Activated CD4-positive, CD25-positive, alpha-beta regulatory T cell treated with anti-CD3 and anti-CD28 coated beads, Interleukin-2, amount 50 U/mL, for 72 hours (primary cell): ENCODE measurements around the gene NFYC.
"Not testable (repeated sequence)": the region's sequence is repeated elsewhere in the genome, so short reads cannot be mapped to it uniquely, and the experiment has no call there.

Experiments
- DNase-seq: peaks from one replicate; pipeline ENCODE4 v3.0.0; 2021

Gene NFYC

GRCh38 chr1:40665335-40666171 lies 26.0 kb upstream of the NFYC start, which contains the start of gene RIMS3:
Gene RIMS3 (minus strand): TSS chr1:40665682. CDS start chr1:40641925, 23,757 bp downstream.
- peak; percentile 88 for DNase-seq

- peak; percentile 92 for DNase-seq
Measured at GRCh38 chr1:40668769-40669525, 22.6 kb upstream of the NFYC start.

GRCh38 chr1:40673452-40673851 lies 18.1 kb upstream of the NFYC start:
- DNase-seq = no peak

DNA sequence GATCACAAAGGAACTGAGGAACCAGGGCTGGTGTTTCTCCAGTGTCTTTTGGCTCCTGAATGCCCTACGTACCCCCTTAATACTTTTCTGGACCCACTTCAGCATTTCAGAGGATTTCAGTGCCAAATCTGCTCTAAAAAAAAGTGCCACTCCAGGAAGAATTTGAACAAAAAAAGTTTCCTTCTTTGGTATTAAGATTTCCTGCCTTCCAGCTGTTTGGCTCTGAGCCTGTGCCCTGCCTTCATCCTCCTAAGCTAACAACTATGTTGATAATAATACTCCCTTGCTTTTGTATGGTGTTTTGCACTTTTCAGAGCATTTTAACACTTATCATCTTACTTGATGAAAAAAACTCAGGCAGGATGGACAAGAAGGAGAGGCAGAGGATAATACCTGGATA lies 15.0 kb upstream of the NFYC start:
- DNase-seq = no peak

GRCh38 chr1:40679165-40679953 lies 12.1 kb upstream of the NFYC start:
- no peak for DNase-seq

DNA sequence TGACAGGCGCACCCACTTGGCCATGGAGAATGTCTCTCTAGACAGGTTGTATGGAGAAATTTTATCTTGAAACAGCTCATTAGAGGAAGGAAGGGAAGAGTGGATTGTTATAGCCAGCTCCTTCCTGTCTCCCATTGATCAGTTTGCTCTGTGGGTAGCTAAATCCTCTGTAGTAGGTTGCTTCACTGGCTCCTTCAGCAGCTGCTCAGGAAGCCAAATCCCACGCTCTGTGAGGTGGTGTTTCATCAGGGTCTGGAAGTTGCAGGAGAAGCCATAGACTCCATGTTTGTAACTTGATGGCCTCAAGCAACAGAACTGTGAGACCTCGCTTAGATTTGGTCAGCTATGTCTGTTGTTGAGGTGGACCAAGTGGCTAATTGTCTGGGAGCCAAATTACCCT lies 6.8 kb upstream of the NFYC start:
- DNase-seq = no peak

GRCh38 chr1:40687059-40687458 lies 4.4 kb upstream of the NFYC start:
- no peak for DNase-seq

DNA sequence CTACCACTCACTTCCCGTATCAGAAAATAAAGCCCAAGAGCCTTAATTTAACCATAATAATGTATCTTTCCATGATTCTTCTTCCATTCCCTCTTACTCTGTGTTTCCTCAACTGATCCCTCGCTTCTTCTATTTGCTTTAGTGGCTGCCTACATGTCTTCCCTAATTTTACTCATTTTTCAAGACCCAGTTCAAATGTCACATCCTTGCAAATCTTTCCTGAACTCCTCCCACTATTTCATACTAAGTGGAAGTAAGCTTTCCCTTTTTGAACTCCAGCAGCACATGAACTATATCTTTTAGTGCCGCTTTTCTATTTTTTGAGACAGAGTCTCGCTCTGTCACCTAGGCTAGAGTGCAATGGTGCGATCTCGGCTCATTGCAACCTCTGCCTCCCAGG lies 3.8 kb upstream of the NFYC start:
- no peak for DNase-seq

DNA sequence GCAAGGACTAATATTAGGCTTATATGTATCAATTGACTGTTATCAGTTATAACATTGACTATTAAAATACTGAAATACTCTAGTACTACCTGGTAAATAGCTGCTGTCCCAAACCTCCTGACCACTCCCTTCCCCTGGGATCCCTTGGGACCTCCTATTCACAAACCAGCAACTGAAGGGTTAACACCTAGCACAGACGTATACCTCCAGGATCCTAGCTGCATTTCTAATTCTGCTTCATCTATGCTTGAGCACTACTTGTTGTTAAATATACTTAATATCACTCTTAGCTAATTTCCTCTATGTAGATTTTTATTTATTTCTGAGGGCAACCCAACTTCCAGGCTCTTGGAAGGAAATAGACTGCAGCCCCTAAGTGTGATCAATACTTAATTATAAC lies 1.8 kb upstream of the NFYC start:
- no peak for DNase-seq

DNA sequence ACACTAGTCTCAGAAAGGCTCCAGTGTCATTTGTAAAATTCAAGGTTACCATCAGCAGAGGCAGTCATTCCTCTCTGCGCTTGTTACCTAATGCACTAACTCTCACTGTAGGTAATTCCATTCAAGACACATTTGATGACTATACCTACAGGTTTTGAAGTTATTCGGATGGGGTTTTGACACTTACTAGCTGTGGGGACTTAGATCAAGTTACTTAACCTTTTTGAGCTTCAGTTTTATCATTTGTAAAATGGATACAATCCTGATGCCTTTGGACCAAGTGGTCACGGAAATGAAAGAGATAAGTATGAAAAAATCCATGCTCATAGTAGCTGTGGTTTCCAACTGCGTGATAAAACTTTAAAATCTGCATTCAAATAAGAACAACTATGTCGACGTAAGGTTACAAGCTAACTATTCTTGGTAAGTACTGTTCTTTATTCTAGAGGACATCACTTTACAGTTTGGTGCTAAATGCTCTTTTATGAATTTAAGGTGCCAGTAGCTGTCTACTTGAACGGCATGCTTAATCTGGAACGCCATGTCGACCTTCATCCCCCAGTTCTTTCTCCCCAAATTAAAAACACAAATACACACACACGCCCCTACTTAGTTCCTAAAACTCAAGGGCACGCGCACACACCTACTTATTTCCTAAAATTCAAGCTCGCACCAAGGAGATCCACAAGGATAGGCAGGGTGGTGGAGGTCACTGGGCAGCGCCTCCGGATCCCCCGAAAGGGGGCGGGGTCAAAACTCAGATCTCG lies 550 bp upstream of the NFYC start:
- no peak for DNase-seq

DNA sequence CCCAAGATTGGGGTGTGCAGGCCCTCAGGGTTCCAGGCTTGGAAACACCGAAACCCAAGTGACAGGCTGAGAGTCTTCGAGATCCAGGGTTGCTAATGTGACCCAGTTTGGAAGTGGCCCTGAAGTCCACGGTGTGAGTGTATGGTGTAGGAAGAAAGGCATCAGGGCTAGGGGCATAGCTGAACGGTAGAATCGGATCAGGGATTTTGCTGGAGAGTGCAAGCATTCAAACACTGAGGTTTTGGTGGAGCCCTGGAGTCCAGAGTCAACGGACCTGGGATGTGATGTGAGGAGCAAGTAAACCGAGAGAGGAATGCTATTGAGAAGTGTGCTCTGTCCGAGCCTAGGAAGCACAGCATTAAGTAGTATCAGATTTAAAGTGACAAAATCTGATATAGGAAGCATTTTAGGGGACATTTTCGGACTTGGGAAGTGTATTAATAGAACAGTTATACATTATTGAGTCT lies 958 bp downstream of the NFYC start:
- DNase-seq = no peak

DNA sequence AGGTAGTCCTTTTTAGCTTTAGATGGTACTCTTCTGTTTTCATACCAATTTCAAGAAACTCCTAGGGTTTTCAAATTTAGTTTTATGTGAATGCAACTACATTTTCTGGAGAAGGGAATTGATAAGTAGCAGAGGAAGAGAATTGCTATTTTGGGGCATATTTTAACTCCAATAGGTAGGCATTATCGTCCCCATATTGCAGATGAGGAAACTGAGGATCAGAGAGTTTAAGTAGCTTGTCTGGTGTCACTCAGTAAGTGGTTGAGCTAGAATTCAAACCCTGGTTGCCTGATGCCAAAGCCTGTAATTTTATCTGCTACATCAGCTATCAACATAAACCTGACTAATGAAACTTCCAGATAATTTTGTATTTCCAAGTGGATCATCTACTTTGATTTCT lies 1.9 kb downstream of the NFYC start:
- no peak for DNase-seq

GRCh38 chr1:40694353-40694874 lies 2.9 kb downstream of the NFYC start:
- no peak for DNase-seq

DNA sequence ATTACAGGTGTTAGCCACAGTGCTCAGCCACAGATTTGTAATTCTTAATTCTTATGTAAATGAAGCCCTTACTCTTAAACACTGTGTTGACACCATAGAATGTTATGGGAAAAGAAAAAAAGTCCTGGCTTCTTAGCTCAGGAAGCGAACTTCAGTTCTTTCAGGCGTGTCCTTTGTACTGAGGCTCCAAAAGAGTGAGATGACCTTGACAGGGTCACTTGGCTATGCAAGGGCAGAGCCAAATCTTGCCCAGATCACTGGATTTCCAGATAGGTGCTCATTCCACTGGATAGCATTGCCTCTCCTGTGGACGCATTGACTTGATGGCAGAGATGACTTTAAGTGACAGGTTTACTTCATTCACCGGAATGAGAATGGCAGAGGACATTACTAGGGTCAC lies 4.8 kb downstream of the NFYC start:
- no peak for DNase-seq

DNA sequence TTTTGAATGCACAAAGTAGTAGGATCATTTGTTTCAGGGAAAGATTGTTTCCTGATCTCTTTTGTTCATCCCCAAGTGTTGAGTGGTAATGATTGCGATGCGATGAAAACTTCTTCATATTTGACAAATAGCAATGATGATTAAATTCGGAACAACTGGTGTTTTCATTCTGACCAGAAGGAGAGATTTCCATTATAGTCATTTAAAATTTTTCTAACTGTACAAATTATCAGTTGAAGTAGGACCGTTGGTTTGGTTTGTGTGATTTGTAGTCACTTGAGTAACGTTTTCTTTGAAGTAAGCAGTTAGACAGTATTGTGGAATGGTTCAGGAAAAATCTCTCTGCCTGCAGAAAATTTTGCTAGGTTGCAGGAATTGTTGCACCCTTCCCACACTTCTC lies 5.9 kb downstream of the NFYC start:
- no peak for DNase-seq

GRCh38 chr1:40699787-40700186 lies 8.3 kb downstream of the NFYC start:
- no peak for DNase-seq

DNA sequence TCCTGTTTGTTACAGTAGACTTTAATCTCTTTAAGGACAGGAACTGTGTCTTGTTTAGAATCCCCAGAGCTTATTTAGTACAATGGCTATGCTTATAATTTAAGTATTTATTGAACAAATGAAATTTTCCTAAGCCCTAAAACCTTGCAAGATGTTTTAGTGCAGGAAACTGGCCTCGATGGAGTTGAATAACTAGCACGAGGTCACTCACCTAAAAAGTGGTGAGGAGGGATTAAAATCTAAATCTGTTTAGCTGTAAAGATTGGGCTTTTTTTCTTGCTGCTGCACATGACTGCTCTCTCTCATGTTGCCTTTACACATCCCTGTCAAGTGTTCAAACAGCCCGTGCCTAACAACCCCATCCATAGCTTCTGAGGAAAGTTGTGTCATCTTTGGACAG lies 10.2 kb downstream of the NFYC start:
- no peak for DNase-seq

GRCh38 chr1:40702810-40703209 lies 11.3 kb downstream of the NFYC start:
- not testable (repeated sequence) for DNase-seq

DNA sequence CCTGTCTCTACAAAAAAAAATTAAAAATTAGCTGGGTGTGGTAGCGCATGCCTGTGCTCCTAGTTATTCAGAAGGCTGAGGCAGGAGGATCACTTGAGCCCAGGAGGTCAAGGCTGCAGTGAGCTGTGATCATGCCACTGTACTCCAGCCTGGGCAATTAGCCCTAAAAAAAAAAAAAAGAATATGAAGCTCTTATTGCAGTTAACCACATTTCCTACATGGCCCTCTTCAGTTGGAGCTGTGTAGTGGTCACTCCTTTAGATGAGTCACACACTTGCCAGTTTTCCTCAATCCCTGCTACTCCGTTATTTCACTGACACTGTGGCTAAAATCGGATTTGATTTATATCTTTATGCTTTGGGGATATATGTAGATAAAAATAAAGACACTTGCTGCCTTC lies 11.8 kb downstream of the NFYC start:
- no peak for DNase-seq

DNA sequence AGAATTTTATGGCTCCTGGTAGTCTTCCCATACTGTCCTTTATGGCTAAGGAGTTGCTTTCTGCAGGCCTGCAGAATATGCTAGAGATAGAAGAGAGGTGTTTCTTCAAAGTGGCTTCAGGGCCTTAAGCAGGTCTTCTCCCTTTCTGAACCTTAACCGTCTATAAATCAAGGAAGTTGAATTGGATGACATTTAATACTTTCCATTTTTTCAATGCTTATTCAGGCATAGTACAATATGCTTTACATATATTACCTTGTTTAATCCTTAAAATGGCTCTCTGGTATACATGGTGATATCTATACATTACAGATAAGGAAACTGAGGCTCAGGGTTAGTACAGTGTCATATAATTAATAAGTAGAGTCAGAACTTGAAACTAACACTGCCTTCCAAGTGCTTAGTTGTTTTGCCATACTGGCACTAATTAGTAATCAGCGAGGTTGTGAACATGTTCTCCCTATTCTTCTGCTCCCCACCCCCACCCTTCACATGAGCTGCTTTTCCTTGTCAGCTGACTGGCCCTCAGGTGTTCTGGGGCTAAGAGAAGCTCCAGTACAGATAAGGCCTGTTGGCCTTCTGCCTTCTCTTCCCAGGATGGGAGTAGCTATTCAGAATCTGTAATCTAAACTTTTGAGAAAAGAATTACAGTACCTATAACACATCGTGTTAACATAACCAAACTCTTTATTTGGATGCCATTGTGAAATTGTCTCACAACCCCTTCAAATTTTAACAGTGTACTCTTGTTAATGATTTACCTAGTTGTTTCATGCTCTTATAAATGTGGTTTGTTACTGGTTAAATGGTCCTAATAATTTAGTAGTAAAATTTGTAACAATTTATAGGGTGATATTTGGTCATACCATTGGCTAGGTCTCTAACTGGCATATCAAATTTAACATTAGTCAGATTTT lies 13.6 kb downstream of the NFYC start:
- no peak for DNase-seq

DNA sequence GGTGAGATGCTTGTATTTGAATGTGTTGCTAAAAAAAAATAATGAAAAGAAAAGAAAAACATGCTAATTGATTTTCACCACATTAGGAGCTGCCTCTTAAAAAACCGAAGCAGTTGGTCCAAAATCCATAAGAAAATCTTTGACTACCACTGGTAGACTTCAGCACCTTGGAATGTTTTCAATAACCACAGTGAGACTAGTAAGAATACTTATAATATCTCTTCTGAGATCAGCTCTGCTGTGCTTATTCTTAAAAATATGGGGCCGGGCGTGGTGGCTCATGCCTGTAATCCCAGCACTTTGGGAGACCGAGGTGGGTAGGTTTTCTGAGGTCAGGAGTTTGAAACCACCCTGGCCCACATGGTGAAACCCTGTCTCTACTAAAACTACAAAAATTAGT lies 15.1 kb downstream of the NFYC start:
- DNase-seq = no peak
